K562 (cell line): ENCODE data around the gene ENG. TPM values are rescaled to one million over a fixed set of nuclear protein-coding genes. Genes with fewer than 3 reads are reported as not detected.

Experiments
- KAT2B ChIP-seq: IDR thresholded peaks from one replicate; pipeline ENCODE4 v1.6.1; 2012; ENCODE audit warnings: low read depth, mild to moderate bottlenecking, control low read depth, inconsistent platforms, low read length, moderate library complexity
- NCOA1 ChIP-seq: fragments of 450-650 bp; IDR thresholded peaks from 2 replicates; pipeline ENCODE4 v1.6.1; 2016; ENCODE audit warnings: low read depth
- NFXL1 ChIP-seq: fragments of 450-650 bp; formaldehyde crosslinking; IDR thresholded peaks from 2 replicates; pipeline ENCODE4 v1.4.0; 2021; ENCODE audit warnings: mild to moderate bottlenecking
- NR2F6 ChIP-seq: fragments of 450-650 bp; formaldehyde crosslinking; IDR thresholded peaks from 2 replicates; pipeline ENCODE4 v1.4.0; 2020; ENCODE audit warnings: mild to moderate bottlenecking
- ZNF253 ChIP-seq: fragments of 250-450 bp; sonication (Bioruptor Pico); conservative IDR thresholded peaks from 2 replicates; pipeline ENCODE4 v1.6.1; 2021; ENCODE audit warnings: mild to moderate bottlenecking
- ZNF551 ChIP-seq: fragments of 250-450 bp; sonication (Bioruptor Pico); IDR thresholded peaks from 2 replicates; pipeline ENCODE4 v1.5.0; 2021; ENCODE audit warnings: mild to moderate bottlenecking, moderate library complexity
- polyA plus RNA-seq, 8 experiments: library from polyadenylated mRNA; depleted of rRNA in 4 of 8; stranded (reverse) in 5 of 8; unstranded in 3 of 8; fragments of >200 nt; fragmentation: Nextera tagmentation in 2 of 8; fragmentation: Illumina TruSeq in 1 of 8; extraction: Ambion mirVana in 2 of 8; extraction: Trizol in 1 of 8; gene quantifications; 2 replicates each; pipeline versions ENCODE4 v1.2.1 to v1.2.3, GENCODE V29; 2011 to 2014; ENCODE audit warnings: inconsistent platforms in 1 of 8, missing spikeins in 1 of 8
- total RNA-seq, 7 experiments: library from RNA; depleted of rRNA in 6 of 7; stranded (reverse); fragments of >200 nt in 6 of 7; fragmentation: Illumina TruSeq in 2 of 7; extraction: Trizol in 2 of 7; gene quantifications; 2 replicates each; pipeline versions ENCODE4 v1.2.1 to v1.2.3, GENCODE V29; 2011 to 2021; ENCODE audit warnings: low replicate concordance in 1 of 7
- TF ChIP-seq, protein P1 (sequence below): fragments of 200-600 bp; sonication (generic); IDR thresholded peaks from one replicate; pipeline ENCODE4 v1.6.1; 2012; ENCODE audit warnings: mild to moderate bottlenecking, low read depth, low read length, inconsistent platforms
- TF ChIP-seq, protein P2 (sequence below): sonication (generic); formaldehyde crosslinking; IDR thresholded peaks from 2 replicates; pipeline ENCODE4 v1.8.1; 2023; ENCODE audit warnings: missing genetic modification reagents, mild to moderate bottlenecking, borderline replicate concordance
- TF ChIP-seq, protein P3 (sequence below): sonication (generic); formaldehyde crosslinking; IDR thresholded peaks from 2 replicates; pipeline ENCODE4 v1.8.1; 2023; ENCODE audit warnings: mild to moderate bottlenecking, missing genetic modification reagents, moderate library complexity

ENG gene
- total and polyA plus RNA-seq, 9 of the 15 experiments (the other 6 are each of a cell fraction or from before 2014, with no cell fraction given): 0.04 to 0.40 (median 0.14) TPM; not detected in 1

DNA sequence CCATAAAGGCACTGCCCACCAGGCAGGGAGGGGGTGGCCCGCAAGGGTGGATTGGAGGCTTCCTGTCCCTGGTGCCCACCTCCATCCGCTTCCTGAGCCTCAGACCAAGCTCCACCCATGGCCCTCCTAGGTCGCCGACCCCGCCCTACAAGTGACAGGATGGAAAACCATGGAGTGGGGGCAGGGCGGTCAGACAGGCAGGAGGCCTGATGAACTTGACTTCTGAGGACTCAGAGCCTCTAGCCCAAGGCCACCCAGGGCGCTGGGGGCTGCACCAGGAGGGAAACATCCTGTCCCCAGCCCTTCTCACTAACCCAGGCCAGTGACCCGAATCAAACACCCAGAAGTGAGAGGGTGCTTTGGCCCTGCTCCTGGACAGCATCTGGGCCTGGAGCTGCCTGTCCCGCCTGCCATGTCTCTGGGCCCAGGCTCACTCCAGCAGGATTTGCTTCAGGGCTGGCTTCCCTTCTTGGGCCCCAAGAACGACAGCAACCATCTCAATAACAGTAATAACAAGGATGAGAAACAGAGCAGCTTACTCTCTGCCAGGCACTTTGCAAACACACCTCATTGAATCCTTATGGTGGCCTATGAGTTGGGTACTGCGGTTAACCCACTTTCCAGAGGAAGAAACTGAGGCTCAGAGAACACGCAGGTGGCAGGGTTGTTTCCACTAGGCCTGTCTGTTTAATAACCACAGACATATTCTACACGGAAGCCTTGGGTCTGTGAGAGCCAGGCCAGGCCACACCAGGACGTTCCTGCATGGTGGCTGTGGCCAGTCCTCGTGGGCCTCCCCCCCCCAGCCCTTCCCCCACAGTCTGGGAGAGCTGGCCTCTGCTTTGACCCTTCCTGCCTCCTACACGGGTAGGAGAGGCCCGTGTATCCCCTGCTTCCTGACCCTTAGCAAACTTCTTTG, 49.4 kb upstream of the ENG start (continued):
- TF ChIP-seq, protein P1, sequence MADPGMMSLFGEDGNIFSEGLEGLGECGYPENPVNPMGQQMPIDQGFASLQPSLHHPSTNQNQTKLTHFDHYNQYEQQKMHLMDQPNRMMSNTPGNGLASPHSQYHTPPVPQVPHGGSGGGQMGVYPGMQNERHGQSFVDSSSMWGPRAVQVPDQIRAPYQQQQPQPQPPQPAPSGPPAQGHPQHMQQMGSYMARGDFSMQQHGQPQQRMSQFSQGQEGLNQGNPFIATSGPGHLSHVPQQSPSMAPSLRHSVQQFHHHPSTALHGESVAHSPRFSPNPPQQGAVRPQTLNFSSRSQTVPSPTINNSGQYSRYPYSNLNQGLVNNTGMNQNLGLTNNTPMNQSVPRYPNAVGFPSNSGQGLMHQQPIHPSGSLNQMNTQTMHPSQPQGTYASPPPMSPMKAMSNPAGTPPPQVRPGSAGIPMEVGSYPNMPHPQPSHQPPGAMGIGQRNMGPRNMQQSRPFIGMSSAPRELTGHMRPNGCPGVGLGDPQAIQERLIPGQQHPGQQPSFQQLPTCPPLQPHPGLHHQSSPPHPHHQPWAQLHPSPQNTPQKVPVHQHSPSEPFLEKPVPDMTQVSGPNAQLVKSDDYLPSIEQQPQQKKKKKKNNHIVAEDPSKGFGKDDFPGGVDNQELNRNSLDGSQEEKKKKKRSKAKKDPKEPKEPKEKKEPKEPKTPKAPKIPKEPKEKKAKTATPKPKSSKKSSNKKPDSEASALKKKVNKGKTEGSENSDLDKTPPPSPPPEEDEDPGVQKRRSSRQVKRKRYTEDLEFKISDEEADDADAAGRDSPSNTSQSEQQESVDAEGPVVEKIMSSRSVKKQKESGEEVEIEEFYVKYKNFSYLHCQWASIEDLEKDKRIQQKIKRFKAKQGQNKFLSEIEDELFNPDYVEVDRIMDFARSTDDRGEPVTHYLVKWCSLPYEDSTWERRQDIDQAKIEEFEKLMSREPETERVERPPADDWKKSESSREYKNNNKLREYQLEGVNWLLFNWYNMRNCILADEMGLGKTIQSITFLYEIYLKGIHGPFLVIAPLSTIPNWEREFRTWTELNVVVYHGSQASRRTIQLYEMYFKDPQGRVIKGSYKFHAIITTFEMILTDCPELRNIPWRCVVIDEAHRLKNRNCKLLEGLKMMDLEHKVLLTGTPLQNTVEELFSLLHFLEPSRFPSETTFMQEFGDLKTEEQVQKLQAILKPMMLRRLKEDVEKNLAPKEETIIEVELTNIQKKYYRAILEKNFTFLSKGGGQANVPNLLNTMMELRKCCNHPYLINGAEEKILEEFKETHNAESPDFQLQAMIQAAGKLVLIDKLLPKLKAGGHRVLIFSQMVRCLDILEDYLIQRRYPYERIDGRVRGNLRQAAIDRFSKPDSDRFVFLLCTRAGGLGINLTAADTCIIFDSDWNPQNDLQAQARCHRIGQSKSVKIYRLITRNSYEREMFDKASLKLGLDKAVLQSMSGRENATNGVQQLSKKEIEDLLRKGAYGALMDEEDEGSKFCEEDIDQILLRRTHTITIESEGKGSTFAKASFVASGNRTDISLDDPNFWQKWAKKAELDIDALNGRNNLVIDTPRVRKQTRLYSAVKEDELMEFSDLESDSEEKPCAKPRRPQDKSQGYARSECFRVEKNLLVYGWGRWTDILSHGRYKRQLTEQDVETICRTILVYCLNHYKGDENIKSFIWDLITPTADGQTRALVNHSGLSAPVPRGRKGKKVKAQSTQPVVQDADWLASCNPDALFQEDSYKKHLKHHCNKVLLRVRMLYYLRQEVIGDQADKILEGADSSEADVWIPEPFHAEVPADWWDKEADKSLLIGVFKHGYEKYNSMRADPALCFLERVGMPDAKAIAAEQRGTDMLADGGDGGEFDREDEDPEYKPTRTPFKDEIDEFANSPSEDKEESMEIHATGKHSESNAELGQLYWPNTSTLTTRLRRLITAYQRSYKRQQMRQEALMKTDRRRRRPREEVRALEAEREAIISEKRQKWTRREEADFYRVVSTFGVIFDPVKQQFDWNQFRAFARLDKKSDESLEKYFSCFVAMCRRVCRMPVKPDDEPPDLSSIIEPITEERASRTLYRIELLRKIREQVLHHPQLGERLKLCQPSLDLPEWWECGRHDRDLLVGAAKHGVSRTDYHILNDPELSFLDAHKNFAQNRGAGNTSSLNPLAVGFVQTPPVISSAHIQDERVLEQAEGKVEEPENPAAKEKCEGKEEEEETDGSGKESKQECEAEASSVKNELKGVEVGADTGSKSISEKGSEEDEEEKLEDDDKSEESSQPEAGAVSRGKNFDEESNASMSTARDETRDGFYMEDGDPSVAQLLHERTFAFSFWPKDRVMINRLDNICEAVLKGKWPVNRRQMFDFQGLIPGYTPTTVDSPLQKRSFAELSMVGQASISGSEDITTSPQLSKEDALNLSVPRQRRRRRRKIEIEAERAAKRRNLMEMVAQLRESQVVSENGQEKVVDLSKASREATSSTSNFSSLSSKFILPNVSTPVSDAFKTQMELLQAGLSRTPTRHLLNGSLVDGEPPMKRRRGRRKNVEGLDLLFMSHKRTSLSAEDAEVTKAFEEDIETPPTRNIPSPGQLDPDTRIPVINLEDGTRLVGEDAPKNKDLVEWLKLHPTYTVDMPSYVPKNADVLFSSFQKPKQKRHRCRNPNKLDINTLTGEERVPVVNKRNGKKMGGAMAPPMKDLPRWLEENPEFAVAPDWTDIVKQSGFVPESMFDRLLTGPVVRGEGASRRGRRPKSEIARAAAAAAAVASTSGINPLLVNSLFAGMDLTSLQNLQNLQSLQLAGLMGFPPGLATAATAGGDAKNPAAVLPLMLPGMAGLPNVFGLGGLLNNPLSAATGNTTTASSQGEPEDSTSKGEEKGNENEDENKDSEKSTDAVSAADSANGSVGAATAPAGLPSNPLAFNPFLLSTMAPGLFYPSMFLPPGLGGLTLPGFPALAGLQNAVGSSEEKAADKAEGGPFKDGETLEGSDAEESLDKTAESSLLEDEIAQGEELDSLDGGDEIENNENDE: no peak
- TF ChIP-seq NCOA1 (no peak), ZNF253 (CRISPR knock-in tag) (no peak), NR2F6 (CRISPR knock-in tag) (no peak), NFXL1 (CRISPR knock-in tag) (no peak), KAT2B (no peak), ZNF551 (no peak)
- TF ChIP-seq, protein P2, sequence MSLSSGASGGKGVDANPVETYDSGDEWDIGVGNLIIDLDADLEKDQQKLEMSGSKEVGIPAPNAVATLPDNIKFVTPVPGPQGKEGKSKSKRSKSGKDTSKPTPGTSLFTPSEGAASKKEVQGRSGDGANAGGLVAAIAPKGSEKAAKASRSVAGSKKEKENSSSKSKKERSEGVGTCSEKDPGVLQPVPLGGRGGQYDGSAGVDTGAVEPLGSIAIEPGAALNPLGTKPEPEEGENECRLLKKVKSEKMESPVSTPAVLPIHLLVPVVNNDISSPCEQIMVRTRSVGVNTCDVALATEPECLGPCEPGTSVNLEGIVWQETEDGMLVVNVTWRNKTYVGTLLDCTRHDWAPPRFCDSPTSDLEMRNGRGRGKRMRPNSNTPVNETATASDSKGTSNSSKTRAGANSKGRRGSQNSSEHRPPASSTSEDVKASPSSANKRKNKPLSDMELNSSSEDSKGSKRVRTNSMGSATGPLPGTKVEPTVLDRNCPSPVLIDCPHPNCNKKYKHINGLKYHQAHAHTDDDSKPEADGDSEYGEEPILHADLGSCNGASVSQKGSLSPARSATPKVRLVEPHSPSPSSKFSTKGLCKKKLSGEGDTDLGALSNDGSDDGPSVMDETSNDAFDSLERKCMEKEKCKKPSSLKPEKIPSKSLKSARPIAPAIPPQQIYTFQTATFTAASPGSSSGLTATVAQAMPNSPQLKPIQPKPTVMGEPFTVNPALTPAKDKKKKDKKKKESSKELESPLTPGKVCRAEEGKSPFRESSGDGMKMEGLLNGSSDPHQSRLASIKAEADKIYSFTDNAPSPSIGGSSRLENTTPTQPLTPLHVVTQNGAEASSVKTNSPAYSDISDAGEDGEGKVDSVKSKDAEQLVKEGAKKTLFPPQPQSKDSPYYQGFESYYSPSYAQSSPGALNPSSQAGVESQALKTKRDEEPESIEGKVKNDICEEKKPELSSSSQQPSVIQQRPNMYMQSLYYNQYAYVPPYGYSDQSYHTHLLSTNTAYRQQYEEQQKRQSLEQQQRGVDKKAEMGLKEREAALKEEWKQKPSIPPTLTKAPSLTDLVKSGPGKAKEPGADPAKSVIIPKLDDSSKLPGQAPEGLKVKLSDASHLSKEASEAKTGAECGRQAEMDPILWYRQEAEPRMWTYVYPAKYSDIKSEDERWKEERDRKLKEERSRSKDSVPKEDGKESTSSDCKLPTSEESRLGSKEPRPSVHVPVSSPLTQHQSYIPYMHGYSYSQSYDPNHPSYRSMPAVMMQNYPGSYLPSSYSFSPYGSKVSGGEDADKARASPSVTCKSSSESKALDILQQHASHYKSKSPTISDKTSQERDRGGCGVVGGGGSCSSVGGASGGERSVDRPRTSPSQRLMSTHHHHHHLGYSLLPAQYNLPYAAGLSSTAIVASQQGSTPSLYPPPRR (CRISPR knock-in tag): no peak
- TF ChIP-seq, protein P3, sequence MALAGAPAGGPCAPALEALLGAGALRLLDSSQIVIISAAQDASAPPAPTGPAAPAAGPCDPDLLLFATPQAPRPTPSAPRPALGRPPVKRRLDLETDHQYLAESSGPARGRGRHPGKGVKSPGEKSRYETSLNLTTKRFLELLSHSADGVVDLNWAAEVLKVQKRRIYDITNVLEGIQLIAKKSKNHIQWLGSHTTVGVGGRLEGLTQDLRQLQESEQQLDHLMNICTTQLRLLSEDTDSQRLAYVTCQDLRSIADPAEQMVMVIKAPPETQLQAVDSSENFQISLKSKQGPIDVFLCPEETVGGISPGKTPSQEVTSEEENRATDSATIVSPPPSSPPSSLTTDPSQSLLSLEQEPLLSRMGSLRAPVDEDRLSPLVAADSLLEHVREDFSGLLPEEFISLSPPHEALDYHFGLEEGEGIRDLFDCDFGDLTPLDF: no peak
